ENCODE data around the gene ALX1.

Gene ALX1

GRCh38 chr12:85273381-85274314, 6.4 kb upstream of the ALX1 start:
- no peaks in the 10 kb centered on the region for H4K20me1 ChIP-seq (ENCODE audit: insufficient read depth, low read length)
- TF ChIP-seq EZH2phosphoT487 (IDR thresholded peaks at IDR 0.05; ENCODE audit: low read depth) (no peak), CTCF (IDR thresholded peaks at IDR 0.05; ENCODE audit: low read depth, low read length) (no peak)
- H3K27ac ChIP-seq (ENCODE audit: low read length), result no peak overlapping the region
- H2AFZ ChIP-seq (ENCODE audit: low read depth, low read length), result no peak overlapping the region
- H3K79me2 ChIP-seq (ENCODE audit: low read length), result no peaks in the 10 kb centered on the region
- no peak overlapping the region for H3K4me3 ChIP-seq (ENCODE audit: low read length)
- H3K4me1 ChIP-seq (ENCODE audit: low read length), result no peaks in the 10 kb centered on the region
- H3K27me3 ChIP-seq (ENCODE audit: low read depth, low read length), result no peaks in the 10 kb centered on the region
- no peaks in the 10 kb centered on the region for H3K36me3 ChIP-seq (replicated peaks; ENCODE audit: low read depth, low read length)
- H3K9me3 ChIP-seq (ENCODE audit: insufficient read depth, low read length), result no peaks in the 10 kb centered on the region
- H3K9ac ChIP-seq (ENCODE audit: low read length), result no peak overlapping the region
- H3K4me2 ChIP-seq (ENCODE audit: low read length), result no peak overlapping the region

GRCh38 chr12:85274315-85274651, 5.7 kb upstream of the ALX1 start:
- no peaks in the 10 kb centered on the region for H4K20me1 ChIP-seq (ENCODE audit: insufficient read depth, low read length)
- no peaks in the 10 kb centered on the region for H3K27me3 ChIP-seq (ENCODE audit: low read depth, low read length)
- TF ChIP-seq EZH2phosphoT487 (IDR thresholded peaks at IDR 0.05; ENCODE audit: low read depth) (no peak), CTCF (IDR thresholded peaks at IDR 0.05; ENCODE audit: low read depth, low read length) (no peak)
- H2AFZ ChIP-seq (ENCODE audit: low read depth, low read length), result no peak overlapping the region
- no peaks in the 10 kb centered on the region for H3K36me3 ChIP-seq (replicated peaks; ENCODE audit: low read depth, low read length)
- H3K9me3 ChIP-seq (ENCODE audit: insufficient read depth, low read length), result no peaks in the 10 kb centered on the region
- H3K4me1 ChIP-seq (ENCODE audit: low read length), result no peaks in the 10 kb centered on the region
- H3K27ac ChIP-seq (ENCODE audit: low read length), result no peak overlapping the region
- H3K4me2 ChIP-seq (ENCODE audit: low read length), result no peak overlapping the region
- no peak overlapping the region for H3K9ac ChIP-seq (ENCODE audit: low read length)
- H3K4me3 ChIP-seq (ENCODE audit: low read length), result no peak overlapping the region
- H3K79me2 ChIP-seq (ENCODE audit: low read length), result no peaks in the 10 kb centered on the region

- Histone ChIP-seq H3K9ac (ENCODE audit: low read length) (no peak overlapping the region), H3K4me2 (ENCODE audit: low read length) (no peak overlapping the region), H3K36me3 (replicated peaks; ENCODE audit: low read depth, low read length) (no peaks in the 10 kb centered on the region), H3K9me3 (ENCODE audit: insufficient read depth, low read length) (no peaks in the 10 kb centered on the region), H3K4me1 (ENCODE audit: low read length) (no peaks in the 10 kb centered on the region), H2AFZ (ENCODE audit: low read depth, low read length) (no peak overlapping the region), H3K4me3 (ENCODE audit: low read length) (no peak overlapping the region), H3K79me2 (ENCODE audit: low read length) (no peaks in the 10 kb centered on the region), H3K27ac (ENCODE audit: low read length) (no peak overlapping the region), H4K20me1 (ENCODE audit: insufficient read depth, low read length) (no peaks in the 10 kb centered on the region), H3K27me3 (ENCODE audit: low read depth, low read length) (no peaks in the 10 kb centered on the region)
- no peak for TF ChIP-seq CTCF (IDR thresholded peaks at IDR 0.05; ENCODE audit: low read depth, low read length)
- no peak for TF ChIP-seq EZH2phosphoT487 (IDR thresholded peaks at IDR 0.05; ENCODE audit: low read depth)
These were observed 4.6 kb upstream of the ALX1 start for GRCh38 chr12:85275374-85275773.

GRCh38 chr12:85277191-85277590, 2.8 kb upstream of the ALX1 start:
- Histone ChIP-seq H3K4me1 (ENCODE audit: low read length) (no peaks in the 10 kb centered on the region), H3K79me2 (ENCODE audit: low read length) (no peaks in the 10 kb centered on the region), H4K20me1 (ENCODE audit: insufficient read depth, low read length) (no peaks in the 10 kb centered on the region), H3K9me3 (ENCODE audit: insufficient read depth, low read length) (no peaks in the 10 kb centered on the region), H3K27ac (ENCODE audit: low read length) (no peak overlapping the region), H3K9ac (ENCODE audit: low read length) (no peak overlapping the region), H3K4me2 (ENCODE audit: low read length) (no peak overlapping the region), H3K4me3 (ENCODE audit: low read length) (no peak overlapping the region), H2AFZ (ENCODE audit: low read depth, low read length) (no peak overlapping the region), H3K36me3 (replicated peaks; ENCODE audit: low read depth, low read length) (no peaks in the 10 kb centered on the region), H3K27me3 (ENCODE audit: low read depth, low read length) (no peaks in the 10 kb centered on the region)
- TF ChIP-seq CTCF (IDR thresholded peaks at IDR 0.05; ENCODE audit: low read depth, low read length), result no peak
- TF ChIP-seq EZH2phosphoT487 (IDR thresholded peaks at IDR 0.05; ENCODE audit: low read depth), result no peak

All from OCI-LY3 (cell line).